Fibroblast of lung (primary cell): ENCODE results near the gene TPP2. TPM values are rescaled to one million over a fixed set of nuclear protein-coding genes. Genes with fewer than 3 reads are reported as not detected.
A peak's percentile ranks its signal among the peaks of the same experiment; 100 is the strongest.

ENCODE experiments used
- DNase-seq, 2 donors: peaks; one replicate each; pipeline versions ENCODE4 v3.0.0 to v3.0.0-alpha.2; 2010; ENCODE audit warnings: low read depth in 2 of 2
- H2AFZ ChIP-seq: 2 replicates; pipeline ENCODE4 v1.5.1; 2012; ENCODE audit warnings: low read length, control low read depth, inconsistent platforms
- H3K27ac ChIP-seq: 2 replicates; pipeline ENCODE4 v1.5.1; 2011; ENCODE audit warnings: low read length, control low read depth; ENCODE audit not compliant: insufficient read depth
- H3K27me3 ChIP-seq: 2 replicates; pipeline ENCODE4 v1.5.1; 2011; ENCODE audit warnings: mild to moderate bottlenecking, low read length; ENCODE audit not compliant: control insufficient read depth, insufficient read depth
- H3K36me3 ChIP-seq: 2 replicates; pipeline ENCODE4 v1.5.1; 2011; ENCODE audit warnings: low read length; ENCODE audit not compliant: control insufficient read depth, insufficient read depth
- H3K4me1 ChIP-seq: 2 replicates; pipeline ENCODE4 v1.5.1; 2011; ENCODE audit warnings: low read length; ENCODE audit not compliant: control insufficient read depth, insufficient read depth; ENCODE audit errors: extremely low read depth
- H3K4me2 ChIP-seq: 2 replicates; pipeline ENCODE4 v1.5.1; 2011; ENCODE audit warnings: low read length, control low read depth; ENCODE audit not compliant: insufficient read depth; ENCODE audit errors: extremely low read depth
- H3K4me3 ChIP-seq, 4 experiments: fragments of 200-600 bp in 1 of 4; sonication (generic) in 1 of 4; replicated peaks in 1 of 4; 2 replicates each; pipeline ENCODE4 v1.5.1; 2011 to 2016; ENCODE audit warnings: low read length in 4 of 4, low read depth in 3 of 4, mild to moderate bottlenecking in 3 of 4, control low read depth in 2 of 4, inconsistent platforms in 1 of 4, mixed read lengths in 1 of 4; ENCODE audit not compliant: insufficient read depth in 1 of 4; ENCODE audit errors: control extremely low read depth in 1 of 4
- H3K79me2 ChIP-seq: 2 replicates; pipeline ENCODE4 v1.5.1; 2012; ENCODE audit warnings: mild to moderate bottlenecking, low read length, inconsistent platforms; ENCODE audit not compliant: control insufficient read depth, insufficient read depth
- H3K9ac ChIP-seq: 2 replicates; pipeline ENCODE4 v1.5.1; 2011; ENCODE audit warnings: mild to moderate bottlenecking, low read length, control low read depth; ENCODE audit not compliant: insufficient read depth
- H3K9me3 ChIP-seq: 2 replicates; pipeline ENCODE4 v1.5.1; 2012; ENCODE audit warnings: low read depth, low read length; ENCODE audit not compliant: control insufficient read depth, insufficient read depth
- H4K20me1 ChIP-seq: 2 replicates; pipeline ENCODE4 v1.5.1; 2011; ENCODE audit warnings: low read length; ENCODE audit not compliant: control insufficient read depth, insufficient read depth; ENCODE audit errors: extremely low read depth
- CTCF ChIP-seq, 2 donors: IDR thresholded peaks in 1 of 2; conservative IDR thresholded peaks in 1 of 2; 1 replicate in 1 of 2; 2 replicates in 1 of 2; pipeline ENCODE4 v1.5.1; 2011 to 2012; ENCODE audit warnings: low read length in 2 of 2, control low read depth in 1 of 2, inconsistent platforms in 1 of 2, low read depth in 1 of 2, mild to moderate bottlenecking in 1 of 2
- EZH2 ChIP-seq: IDR thresholded peaks from 2 replicates; pipeline ENCODE4 v1.5.1; 2012; ENCODE audit warnings: low read length, control low read depth, mild to moderate bottlenecking; ENCODE audit errors: missing control alignments
- polyA minus RNA-seq: library from RNA; depleted of rRNA, polyadenylated mRNA; stranded (reverse); fragments of >200 nt; gene quantifications from 2 replicates; pipeline ENCODE4 v1.2.3, GENCODE V29; 2011; ENCODE audit warnings: low replicate concordance
- polyA plus RNA-seq, 2 donors: library from polyadenylated mRNA; depleted of rRNA in 1 of 2; stranded (reverse) in 1 of 2; unstranded in 1 of 2; fragments of >200 nt; gene quantifications; 2 replicates each; pipeline ENCODE4 v1.2.1, GENCODE V29; 2011 to 2012; ENCODE audit warnings: missing spikeins in 1 of 2
- total RNA-seq: library from RNA; depleted of rRNA; stranded (reverse); fragments of >200 nt; gene quantifications from 2 replicates; pipeline ENCODE4 v1.2.1, GENCODE V29; 2014

The TPP2 gene
- total RNA-seq (58.3 and 60.3 TPM in 2 replicates), polyA plus RNA-seq (45.0 and 51.8 TPM in 2 replicates), polyA minus RNA-seq (6.8 and 8.0 TPM in 2 replicates)
- polyA plus RNA-seq (2012): 25.4 and 34.8 TPM in 2 replicates

- Histone ChIP-seq H3K27ac (peak within 1 kb of the TSS; percentile 99), H3K9ac (peak within 1 kb of the TSS; percentile 98), H3K36me3 (no peaks in the 10 kb centered on the region), H2AFZ (peak within 1 kb of the TSS; percentile 69), H3K4me1 (no peaks in the 10 kb centered on the region), H4K20me1 (no peaks in the 10 kb centered on the region), H3K27me3 (no peaks in the 10 kb centered on the region), H3K79me2 (peaks cover 46% of the 10 kb centered on the region), H3K4me3 (peak within 1 kb of the TSS; percentile 85 to 98 (median 91)), H3K9me3 (no peaks in the 10 kb centered on the region), H3K4me2 (peak within 1 kb of the TSS; percentile 98)
- peak; percentile 97 to 99 for DNase-seq
- TF ChIP-seq EZH2 (no peak), CTCF (conservative IDR thresholded peaks at IDR 0.05 in 1 of 2, IDR thresholded peaks at IDR 0.05 in 1 of 2; ENCODE audit: low read depth in 1 of 2, low read length in 2 of 2) (no peak)
Measured at GRCh38 chr13:102596147-102597028, at the start of gene TPP2. Gene TPP2 (plus strand): TSS chr13:102596986. CDS start chr13:102597039, 53 bp downstream.

DNA sequence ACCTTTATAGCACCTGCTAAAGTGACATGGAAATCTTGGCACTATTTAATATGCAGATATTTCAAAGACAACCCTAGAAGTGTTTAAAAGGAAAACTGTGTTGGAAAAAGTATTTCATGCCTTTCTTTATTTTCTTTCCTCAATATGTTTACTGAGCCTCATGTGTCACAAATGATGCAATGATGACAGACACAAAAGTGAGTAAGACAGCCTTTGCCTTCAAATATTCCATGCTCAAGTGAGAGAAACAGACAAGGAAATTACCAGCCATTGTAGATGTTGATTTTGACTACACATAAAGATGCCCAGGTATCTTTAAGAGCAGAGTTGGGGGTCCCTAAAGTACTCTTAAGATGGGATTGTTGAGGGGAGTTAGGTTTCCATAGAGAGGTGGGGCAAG, 48.0 kb upstream of the TPP2 start:
- Histone ChIP-seq H3K4me2 (no peak overlapping the region), H3K79me2 (no peaks in the 10 kb centered on the region), H2AFZ (no peak overlapping the region), H3K4me3 (no peak overlapping the region), H3K27ac (no peak overlapping the region), H3K36me3 (no peaks in the 10 kb centered on the region), H3K9me3 (no peaks in the 10 kb centered on the region), H3K27me3 (no peaks in the 10 kb centered on the region), H3K9ac (no peak overlapping the region), H4K20me1 (no peaks in the 10 kb centered on the region), H3K4me1 (no peaks in the 10 kb centered on the region)
- TF ChIP-seq CTCF (conservative IDR thresholded peaks at IDR 0.05 in 1 of 2, IDR thresholded peaks at IDR 0.05 in 1 of 2; ENCODE audit: low read depth in 1 of 2, low read length in 2 of 2) (no peak), EZH2 (no peak)
- DNase-seq: no peak

DNA sequence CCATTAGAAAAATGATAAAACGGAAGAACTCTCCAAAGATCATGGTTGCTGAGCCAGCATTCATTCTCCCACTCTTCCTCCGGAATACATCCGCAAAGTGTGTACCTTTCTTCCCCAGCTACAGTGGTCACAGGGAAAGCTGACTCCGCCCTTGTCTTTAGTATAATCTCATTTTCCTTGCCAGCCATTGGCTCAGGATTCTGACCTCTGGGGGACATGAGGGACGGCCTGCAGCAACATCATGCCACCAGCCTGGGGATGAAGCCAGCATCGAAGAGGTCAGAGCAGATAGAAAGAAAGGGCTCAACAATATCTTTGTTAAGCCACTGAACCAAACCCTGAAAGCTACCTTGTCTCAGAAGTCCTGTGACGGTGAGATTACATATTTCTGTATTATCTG, 46.3 kb upstream of the TPP2 start:
- TF ChIP-seq EZH2 (no peak), CTCF (conservative IDR thresholded peaks at IDR 0.05 in 1 of 2, IDR thresholded peaks at IDR 0.05 in 1 of 2; ENCODE audit: low read depth in 1 of 2, low read length in 2 of 2) (no peak)
- DNase-seq: no peak
- no peaks in the 10 kb centered on the region for H3K4me1 ChIP-seq
- no peaks in the 10 kb centered on the region for H3K36me3 ChIP-seq
- no peak overlapping the region for H3K4me3 ChIP-seq
- H4K20me1 ChIP-seq: no peaks in the 10 kb centered on the region
- H3K27ac ChIP-seq: no peak overlapping the region
- H3K4me2 ChIP-seq: no peak overlapping the region
- H3K27me3 ChIP-seq: no peaks in the 10 kb centered on the region
- H3K79me2 ChIP-seq: no peaks in the 10 kb centered on the region
- no peak overlapping the region for H2AFZ ChIP-seq
- H3K9ac ChIP-seq: no peak overlapping the region
- no peaks in the 10 kb centered on the region for H3K9me3 ChIP-seq
